ENCODE results near the gene LRP10.

DNA sequence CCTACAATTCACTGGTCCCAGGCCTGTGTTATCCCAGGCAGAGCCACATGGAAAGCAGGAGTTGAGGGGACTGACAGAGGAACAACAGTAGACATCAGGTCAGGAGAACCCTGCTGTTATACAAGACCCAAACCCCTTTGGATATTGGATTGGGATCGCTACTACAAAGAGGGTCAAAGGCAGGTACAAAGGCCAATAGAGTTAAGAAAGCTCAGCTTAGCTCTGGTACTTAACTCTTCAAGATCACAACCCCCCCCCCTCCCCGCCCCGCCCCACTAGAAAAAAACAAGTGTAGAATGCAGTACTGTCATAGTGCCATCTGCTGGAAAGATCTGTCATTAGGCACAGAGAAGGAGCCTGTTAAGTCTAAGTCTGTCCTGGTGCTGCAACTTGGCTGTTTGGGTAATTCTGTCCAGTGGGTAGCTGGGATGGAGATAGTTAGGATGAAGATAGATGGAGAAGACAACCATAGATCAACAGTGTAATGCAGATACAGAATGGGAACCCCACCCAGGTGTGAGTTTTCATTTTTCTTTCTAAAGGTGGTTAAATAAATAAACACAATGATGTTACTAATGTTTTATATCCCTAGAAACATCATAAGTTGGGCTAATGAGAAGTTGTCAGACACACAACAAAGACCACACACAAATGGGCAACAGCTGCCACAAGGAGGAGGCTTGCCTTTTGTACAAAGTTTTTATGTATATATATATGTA, 28.7 kb downstream of the LRP10 start:
- TF ChIP-seq, protein P1, sequence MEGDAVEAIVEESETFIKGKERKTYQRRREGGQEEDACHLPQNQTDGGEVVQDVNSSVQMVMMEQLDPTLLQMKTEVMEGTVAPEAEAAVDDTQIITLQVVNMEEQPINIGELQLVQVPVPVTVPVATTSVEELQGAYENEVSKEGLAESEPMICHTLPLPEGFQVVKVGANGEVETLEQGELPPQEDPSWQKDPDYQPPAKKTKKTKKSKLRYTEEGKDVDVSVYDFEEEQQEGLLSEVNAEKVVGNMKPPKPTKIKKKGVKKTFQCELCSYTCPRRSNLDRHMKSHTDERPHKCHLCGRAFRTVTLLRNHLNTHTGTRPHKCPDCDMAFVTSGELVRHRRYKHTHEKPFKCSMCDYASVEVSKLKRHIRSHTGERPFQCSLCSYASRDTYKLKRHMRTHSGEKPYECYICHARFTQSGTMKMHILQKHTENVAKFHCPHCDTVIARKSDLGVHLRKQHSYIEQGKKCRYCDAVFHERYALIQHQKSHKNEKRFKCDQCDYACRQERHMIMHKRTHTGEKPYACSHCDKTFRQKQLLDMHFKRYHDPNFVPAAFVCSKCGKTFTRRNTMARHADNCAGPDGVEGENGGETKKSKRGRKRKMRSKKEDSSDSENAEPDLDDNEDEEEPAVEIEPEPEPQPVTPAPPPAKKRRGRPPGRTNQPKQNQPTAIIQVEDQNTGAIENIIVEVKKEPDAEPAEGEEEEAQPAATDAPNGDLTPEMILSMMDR (IDR thresholded peaks at IDR 0.05): peak; percentile 49 to 51
- no peak for TF ChIP-seq POLR2A (IDR thresholded peaks at IDR 0.05)
